NCI-H748 treated with DMSO at 0.1 percent for 48 hours (cell line): ENCODE results near the gene KHK.

Source experiments
- DNase-seq: peaks from one replicate; lab custom pipeline; 2025; lab: John Stamatoyannopoulos, UW

Gene KHK

DNA sequence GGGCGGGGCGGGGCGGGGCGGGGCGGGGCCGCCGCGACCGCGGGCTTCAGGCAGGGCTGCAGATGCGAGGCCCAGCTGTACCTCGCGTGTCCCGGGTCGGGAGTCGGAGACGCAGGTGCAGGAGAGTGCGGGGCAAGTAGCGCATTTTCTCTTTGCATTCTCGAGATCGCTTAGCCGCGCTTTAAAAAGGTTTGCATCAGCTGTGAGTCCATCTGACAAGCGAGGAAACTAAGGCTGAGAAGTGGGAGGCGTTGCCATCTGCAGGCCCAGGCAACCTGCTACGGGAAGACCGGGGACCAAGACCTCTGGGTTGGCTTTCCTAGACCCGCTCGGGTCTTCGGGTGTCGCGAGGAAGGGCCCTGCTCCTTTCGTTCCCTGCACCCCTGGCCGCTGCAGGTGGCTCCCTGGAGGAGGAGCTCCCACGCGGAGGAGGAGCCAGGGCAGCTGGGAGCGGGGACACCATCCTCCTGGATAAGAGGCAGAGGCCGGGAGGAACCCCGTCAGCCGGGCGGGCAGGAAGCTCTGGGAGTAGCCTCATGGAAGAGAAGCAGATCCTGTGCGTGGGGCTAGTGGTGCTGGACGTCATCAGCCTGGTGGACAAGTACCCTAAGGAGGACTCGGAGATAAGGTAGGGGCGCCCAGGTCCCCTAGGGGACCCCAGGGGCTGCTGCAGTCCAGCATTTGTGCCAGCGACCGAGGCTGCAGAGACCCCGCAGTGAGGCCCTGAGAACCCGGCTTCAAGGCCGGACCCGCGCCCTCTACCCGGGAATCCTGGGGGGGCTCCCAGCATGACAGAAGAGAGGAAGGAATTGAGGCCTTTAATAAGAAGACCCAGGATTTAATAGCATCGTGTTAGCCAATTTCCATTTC lies at the start of gene KHK:
KHK (plus strand) TSS at position 49 of the 870 bp plus-strand sequence; CDS start at position 537, 488 bp downstream.
- peak; percentile 48 for DNase-seq

DNA sequence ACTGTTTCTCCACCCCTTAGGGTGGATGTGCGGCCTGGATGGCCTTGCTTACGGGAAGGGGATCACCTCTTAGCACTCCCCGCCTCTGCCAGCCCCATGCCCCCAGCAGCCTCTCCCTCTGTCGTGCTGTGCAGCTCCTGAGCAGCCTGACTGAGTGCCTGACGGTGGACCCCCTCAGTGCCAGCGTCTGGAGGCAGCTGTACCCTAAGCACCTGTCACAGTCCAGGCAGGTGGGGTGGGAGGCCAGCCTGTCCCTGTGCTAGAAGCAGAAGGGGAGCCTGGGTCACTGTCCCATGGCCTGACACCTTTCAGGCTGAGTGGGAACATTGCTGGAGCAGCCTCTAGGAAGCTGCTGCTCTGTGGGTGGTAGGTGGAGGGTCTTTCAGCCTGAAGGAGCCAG lies 48.6 kb upstream of the KHK start:
- no peak for DNase-seq

DNA sequence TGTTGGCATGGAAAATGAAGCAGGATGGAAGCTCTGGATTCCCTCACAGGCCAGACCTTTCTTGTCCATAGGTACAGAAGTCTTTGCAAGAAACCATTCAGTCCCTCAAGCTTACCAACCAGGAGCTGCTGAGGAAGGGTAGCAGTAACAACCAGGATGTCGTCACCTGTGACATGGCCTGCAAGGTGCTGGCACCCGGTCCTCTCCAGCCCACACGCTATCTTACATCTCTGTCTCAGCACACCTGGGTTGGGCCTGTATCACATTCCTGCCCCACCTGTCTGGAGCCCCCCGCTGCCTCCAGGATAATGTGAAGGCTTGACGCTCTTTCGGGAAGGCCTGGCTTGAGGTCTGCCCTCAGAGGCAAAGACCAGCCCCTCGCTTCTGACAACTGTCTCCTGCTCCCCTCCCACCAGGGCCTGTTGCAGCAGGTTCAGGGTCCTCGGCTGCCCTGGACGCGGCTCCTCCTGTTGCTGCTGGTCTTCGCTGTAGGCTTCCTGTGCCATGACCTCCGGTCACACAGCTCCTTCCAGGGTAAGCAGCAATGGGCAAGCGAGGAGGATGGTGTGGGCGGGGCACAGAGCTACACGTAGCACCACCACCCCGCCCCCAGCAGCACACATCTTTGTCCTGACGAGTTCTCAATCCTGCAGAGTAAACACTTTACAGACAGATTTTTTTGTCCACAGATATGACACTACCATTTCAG lies 47.8 kb upstream of the KHK start:
- no peak for DNase-seq

DNA sequence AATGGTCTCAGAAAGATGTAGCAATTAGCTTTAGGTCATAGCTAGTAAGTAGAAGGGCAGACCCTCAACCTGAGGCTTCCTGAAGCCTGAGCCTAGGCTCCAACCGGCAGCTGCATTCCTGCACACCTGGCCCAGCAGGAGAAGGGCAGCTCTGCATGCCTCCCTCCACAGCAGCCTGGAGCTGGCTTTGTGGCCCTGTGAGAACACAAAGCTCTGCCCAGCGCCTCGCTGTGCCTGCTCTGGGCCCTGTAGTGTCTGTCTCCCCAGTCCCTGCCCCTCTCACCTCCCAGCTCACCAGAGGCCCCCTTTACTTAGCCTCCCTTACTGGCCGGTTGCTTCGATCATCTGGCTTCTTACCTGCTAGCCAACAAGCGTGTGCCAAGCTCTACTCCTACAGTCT lies 47.1 kb upstream of the KHK start:
- no peak for DNase-seq

DNA sequence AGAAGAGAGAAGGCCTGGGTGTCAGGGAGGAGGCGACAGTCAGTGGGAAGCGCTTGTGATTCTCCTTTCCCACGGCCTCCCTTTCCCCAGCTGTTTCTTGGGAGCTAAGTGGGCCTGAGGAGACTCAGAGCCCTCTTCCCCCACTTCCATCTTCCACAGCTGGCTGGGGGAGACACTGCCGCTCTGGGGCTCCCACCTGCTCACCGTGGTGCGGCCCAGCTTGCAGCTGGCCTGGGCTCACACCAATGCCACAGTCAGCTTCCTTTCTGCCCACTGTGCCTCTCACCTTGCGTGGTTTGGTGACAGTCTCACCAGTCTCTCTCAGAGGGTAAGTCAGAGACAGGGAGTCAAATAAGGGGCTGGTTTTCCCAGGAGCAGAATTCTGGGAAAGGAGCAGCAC lies 46.7 kb upstream of the KHK start:
- no peak for DNase-seq

DNA sequence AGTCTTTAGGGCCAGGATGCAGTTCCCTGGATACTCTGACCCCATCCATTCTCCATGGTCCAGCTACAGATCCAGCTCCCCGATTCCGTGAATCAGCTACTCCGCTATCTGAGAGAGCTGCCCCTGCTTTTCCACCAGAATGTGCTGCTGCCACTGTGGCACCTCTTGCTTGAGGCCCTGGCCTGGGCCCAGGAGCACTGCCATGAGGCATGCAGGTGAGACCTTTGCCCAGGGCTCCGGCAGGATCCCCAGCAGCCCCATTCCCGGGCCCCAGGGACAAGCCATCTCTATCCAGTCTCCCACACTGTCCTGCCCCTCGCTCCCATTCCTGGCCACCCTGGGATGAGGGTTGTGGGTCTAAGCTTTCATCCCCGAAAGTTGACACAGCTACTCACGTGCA lies 46.3 kb upstream of the KHK start:
- no peak for DNase-seq

DNA sequence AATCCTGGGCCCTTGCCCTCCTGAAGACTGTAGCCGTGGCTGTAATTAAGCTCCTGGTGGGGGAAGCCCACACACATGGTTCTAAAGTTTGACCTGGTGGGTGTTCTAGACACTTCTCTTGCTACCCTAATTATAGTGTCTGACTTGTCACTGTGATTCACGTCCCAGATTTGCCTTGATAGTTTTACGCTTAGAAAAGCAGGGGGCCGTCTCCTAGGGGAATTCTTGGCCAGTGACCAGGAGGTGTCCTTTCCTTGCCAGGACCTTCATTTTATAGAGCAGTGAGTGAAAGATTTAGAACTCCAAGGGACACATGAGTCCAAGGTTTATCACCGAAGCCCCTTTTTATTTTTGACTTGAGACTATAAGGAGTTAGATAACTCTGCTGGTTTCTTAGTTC lies 44.8 kb upstream of the KHK start:
- no peak for DNase-seq

DNA sequence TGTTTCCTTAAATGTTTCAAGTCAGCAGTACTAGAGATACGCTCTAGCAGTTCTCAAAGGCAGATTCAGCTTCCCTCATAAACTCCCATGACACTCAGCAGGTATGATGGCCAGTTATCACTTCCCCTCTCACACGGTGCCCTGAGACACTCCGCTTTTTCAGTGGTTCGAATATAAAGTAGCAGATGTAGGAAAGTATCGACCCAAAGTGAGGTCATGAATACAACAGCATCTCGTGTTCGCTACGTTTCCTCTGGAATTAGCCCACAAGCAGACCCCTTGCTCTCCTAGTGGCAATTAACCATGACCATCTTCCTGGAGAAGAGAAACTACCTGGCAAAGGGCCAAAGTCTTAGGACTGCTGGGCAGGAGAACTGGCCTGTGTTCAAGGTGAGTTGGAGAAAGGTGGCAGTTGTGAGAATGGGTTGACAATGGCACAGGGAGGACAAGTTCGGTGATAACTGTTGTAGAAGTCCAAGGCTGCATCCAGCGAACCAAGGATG lies 44.4 kb upstream of the KHK start:
- no peak for DNase-seq

DNA sequence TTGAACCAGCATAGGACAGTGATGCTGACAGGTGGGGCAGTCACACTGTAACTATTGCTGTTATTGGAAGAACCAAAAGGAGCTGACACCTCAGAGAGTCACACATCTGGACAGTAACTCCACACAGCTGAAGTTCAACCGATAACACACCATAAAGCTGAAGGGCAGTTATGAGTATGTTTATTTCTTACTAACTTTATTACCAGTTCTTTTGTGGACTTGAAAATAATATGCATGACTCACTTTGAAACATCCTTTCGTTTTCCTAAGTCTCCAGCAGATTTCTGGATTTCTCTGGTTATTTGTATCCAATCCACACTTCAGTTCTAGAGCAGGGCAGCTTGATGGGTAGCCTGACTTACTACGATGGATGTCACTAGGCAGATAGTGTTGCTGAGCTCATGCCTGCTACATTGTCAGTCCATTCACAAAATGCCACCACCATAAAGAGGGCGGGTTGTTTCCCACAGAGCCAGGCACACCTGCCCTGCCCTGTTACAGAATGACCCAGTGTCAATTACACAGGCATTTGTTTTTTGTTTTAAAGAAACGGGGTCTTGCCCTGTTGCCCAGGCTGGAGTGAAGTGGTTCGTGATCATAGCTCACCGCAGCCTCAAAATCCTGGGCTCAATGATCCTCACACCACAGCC lies 43.5 kb upstream of the KHK start:
- no peak for DNase-seq

DNA sequence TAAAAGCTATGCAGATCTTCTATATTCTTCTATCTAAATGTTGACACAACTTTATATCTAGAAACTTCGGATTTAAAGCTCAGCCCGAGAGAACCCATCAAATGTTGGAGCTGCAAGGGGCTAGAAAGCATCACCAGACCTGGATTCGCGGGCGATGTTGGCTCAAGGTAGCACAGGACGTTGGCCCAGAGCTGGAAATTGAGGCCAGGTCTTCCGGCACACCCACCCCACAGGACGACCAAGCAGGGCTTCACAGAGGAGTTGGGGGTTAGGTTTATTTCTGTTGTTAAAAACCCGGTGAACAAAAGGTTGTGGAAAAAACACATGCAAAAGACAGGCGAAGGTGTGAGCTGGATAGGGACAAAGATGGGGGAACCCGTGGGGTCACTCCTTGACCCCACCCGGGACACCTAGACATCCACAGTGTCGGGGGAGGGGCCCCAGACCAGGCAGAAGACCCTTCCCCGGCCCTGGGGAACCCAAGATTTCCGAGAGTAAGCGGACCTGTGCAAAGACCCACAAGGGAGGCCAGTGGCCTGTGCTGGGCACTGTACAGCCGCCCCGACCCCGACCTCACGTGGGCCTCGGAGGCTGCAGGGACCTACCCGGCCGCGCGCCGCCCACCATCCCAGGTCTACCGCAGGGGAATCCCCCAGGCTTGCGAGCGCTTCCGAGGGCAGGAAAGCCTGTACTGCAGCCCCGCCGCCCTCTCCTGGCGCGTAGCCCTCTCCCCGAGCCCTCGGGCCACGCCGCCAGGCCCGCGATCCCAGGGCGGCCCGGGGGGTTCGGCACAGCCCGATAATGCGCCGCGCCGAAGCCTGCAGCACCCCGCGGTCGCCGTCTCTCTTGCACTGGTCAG lies 36.9 kb upstream of the KHK start:
- DNase-seq = no peak

DNA sequence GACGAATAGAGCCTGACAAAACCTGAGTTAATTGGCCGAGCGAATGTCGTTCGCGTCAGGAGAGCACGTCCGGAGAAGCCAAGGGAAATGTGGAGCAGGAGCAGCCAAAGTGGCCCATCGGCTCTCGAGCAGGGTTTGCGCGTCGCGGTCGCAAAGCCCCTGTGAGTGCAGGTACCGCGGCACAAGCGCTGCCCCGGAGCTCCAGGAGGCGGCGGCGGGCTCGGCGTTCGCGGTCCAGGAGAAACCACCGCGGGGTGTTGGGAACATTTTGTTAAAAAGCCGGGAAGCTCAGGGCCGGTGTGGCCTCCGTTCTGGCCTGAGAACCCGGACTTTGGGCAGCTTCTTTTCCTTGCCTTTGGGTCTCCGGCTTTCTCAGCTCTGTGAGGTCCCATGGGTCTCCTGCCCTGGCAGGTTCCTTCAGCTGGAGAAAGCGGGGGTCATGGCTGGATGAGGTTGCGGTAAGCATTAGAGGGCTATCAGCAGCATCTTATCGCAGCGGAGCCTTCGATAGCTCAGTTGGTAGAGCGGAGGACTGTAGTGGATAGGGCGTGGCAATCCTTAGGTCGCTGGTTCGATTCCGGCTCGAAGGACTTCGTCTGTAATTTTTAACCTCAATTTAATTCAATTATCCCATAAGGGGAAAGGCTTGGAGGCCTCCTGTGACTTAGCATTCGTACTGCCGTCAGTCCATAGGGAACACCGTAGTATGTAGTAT lies 36.1 kb upstream of the KHK start:
- DNase-seq = peak; percentile 87

DNA sequence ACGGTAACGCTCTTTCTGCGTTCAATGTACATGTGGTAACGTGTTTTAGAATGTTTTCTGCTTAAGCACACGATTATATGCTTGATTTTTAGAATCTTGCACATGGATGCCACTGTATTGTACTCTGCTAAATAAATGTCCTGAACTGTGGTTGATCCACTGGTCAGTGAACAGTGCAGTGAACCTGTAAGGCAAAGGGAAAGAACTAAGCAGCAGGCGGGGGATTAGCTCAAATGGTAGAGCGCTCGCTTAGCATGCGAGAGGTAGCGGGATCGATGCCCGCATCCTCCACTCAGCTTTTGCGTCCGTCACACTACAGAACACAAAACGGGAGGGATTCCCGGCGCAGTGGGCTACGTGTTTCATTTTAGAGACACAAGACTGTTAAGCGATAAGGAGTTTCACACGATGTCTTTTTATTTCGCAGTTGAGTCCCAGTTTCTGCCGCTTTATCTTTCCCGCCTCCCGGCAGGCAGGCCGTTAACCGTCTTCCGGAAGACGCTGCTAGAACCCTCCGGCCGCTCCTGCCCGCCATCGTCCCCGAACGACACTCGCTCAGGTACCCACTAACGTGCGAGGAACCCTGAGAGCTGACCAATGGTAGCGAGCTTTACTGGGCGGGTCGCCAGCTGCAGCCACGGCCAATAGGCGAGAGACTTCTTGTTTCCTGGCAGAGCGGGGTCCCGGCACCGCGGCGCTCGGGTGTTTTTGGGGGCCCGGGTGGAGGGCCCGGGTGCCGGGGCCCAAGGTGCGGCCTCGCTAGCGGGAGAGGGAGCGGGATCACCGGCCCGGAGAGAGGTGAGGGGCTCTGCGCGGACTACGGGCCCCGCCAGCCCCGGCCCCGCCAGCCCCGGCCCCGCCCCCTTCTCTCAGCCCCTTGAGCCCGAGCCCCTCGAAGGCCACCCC lies 35.3 kb upstream of the KHK start, which contains the start of gene AGBL5:
AGBL5 (plus strand) TSS at position 673 of the 906 bp plus-strand sequence. CDS start 1,291 bp downstream, outside the sequence.
- peak; percentile 91 for DNase-seq

DNA sequence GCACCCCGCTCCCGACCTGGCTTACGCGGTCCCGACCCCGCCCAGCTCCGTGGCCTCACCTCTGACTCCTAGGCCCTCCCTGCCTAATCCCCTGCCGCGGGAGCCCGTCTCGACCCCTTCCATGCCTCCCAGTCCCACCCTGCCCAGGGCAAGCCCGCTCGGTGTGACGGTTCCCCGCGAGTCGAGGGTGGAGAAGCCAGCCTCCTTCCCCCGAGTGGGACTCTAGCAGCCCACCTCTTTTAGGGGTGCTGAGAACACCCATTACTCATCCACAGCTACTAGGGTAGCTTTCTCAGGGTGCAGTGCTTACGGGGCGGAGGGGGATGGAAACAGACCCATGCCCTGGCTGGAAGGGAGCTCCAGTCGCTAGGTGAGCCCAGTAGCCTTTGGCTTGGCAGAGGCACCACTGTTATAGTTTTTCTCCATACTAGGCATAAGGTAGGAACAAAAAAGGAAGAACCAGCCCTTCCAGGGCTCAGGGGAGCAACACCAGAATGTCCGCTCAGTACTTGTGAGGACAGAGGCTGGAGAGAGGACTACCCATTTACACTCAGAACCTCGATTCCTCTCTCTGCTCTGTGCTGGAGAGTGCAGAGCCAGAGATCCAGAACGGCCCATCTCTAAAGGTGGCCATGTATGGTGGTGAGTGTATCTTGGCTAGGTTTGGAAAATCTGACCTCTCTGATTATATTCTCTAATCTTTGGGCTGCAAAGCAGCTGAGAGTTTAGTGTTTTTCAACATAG lies 34.5 kb upstream of the KHK start:
- DNase-seq = no peak

DNA sequence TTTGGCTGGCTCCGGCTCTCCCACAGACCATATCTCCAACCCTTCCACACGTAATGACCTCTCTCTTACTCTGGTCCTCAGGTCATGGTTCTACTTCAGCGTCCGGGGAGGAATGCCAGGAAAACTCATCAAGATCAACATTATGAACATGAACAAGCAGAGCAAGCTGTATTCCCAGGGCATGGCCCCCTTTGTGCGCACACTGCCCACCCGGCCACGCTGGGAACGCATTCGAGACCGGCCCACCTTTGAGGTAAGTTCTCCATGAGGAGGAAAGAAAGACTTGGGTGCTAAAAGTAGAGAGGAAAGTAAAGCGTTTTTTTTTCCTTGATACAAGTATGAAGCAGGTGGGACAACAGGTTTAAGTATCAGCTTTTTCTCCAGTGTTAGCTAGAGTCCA lies 33.3 kb upstream of the KHK start:
- no peak for DNase-seq

DNA sequence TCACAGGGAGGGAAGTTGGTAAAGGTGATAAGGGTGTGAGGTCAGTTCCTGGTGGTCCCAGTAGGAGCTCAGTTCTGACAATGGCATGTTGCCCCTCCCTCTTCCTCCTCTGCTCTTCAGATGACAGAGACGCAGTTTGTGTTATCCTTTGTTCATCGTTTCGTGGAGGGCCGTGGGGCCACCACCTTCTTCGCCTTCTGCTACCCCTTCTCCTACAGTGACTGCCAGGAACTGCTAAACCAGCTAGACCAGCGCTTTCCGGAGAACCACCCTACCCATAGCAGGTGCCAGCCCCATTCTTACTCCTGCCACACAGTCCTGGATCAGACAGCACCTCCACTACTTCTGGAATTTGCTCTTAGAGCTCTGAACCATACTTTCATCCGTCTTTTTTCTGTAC lies 32.8 kb upstream of the KHK start:
- DNase-seq = no peak

DNA sequence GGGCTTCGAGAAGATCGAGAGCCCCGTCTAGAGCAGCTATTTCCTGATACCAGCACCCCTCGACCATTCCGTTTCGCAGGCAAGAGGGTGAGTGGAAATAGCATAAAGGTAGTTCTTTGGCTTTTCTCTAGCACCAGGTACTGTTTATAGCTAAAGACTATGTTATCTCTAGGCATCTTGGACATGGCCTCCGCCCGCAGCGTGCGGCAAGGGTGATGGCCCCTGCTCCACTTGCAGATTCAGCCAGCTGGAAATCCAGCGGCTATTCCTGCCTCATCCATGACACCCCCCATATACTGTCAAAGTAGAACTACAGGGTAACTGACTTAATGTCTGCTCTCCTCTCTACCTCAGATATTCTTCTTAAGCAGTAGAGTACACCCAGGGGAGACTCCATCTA lies 31.9 kb upstream of the KHK start:
- no peak for DNase-seq

DNA sequence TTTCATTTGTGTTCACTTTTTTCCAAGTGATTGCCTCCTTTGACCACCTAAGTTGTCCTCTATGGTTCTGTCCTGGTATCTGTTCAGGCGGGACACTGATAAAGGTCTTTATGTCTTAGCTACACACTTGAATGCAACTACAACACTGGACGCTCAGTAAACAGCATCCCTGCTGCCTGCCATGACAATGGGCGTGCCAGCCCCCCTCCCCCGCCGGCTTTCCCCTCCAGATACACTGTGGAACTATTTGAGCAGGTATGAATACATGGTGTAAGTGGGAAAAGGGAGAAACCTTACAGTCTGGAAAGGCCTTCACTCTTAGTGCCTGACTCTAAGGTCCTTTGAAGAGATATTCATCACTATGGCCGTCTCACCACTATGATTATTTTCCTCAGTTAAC lies 29.4 kb upstream of the KHK start:
- no peak for DNase-seq

DNA sequence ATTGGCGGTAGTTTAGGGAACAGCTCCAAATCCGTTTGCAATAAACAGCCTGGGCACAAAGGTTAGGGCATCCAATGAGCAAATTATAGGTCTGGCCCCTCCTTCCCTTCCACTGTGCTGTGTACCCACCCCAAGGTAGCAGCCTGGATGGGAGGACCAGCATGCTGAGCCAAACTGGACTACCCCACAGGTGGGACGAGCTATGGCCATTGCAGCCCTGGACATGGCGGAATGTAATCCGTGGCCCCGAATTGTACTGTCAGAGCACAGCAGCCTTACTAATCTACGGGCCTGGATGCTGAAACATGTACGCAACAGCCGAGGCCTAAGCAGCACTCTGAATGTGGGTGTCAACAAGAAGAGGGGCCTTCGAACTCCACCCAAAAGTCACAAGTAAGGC lies 28.4 kb upstream of the KHK start:
- no peak for DNase-seq

DNA sequence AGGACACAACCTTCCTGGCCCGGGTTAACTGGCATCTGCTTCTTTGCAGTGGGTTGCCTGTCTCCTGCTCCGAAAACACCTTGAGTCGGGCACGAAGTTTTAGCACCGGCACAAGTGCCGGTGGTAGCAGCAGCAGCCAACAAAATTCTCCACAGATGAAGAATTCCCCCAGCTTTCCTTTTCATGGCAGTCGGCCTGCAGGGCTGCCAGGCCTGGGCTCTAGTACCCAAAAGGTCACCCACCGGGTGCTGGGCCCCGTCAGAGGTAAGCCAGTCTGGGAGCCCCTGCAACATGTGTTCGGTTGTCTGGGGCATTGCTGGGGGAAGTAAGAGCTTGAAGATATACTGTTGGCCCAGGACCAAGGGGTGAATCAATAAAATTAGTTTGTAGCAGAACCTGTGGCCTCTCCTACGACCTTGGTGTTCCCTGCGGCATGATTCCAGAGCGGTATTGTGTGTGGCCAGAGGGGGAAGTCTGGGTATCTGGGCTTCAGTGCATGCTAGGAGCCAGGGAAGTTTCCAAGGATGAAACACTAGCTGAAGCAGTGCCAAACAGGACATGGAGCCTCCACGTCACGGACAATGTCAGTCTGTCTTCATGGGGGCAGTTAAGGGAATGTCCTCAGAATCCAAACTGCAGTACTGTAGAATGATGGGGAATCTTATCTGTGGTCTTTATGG lies 27.3 kb upstream of the KHK start:
- DNase-seq = no peak
